ENCODE results near the gene PPP1R36.

The PPP1R36 gene

GRCh38 chr14:64510825-64511671 is 38.7 kb upstream of the PPP1R36 start:
- peaks cover 100% of the 10 kb centered on the region for H3K79me2 ChIP-seq (ENCODE audit: insufficient read depth, low read length)
- TF ChIP-seq CTCF (IDR thresholded peaks at IDR 0.05; ENCODE audit: insufficient read depth, low read length, poor library complexity, severe bottlenecking) (peak; percentile 93), EZH2phosphoT487 (conservative IDR thresholded peaks at IDR 0.05; ENCODE audit: low read length) (no peak)
- H3K27ac ChIP-seq (ENCODE audit: low read depth, low read length), result peak overlapping the region; percentile 99
- no peaks in the 10 kb centered on the region for H3K9me3 ChIP-seq (ENCODE audit: insufficient read depth, low read length)
- no peak overlapping the region for H2AFZ ChIP-seq (ENCODE audit: low read depth, low read length, severe bottlenecking)
- H3K4me2 ChIP-seq (ENCODE audit: low read depth, low read length, poor library complexity, severe bottlenecking), result peak overlapping the region; percentile 76
- H3K9ac ChIP-seq (ENCODE audit: low read length), result peak overlapping the region; percentile 37
- peaks cover 15% of the 10 kb centered on the region for H3K36me3 ChIP-seq (ENCODE audit: low read length)
- peaks cover 43% of the 10 kb centered on the region for H4K20me1 ChIP-seq (ENCODE audit: low read depth, low read length)
- peak overlapping the region; percentile 9 for H3K4me3 ChIP-seq (ENCODE audit: insufficient read depth, low read length, poor library complexity, severe bottlenecking)
- H3F3A ChIP-seq (ENCODE audit: insufficient read depth), result peaks cover 44% of the 10 kb centered on the region
- H3K9me2 ChIP-seq (replicated peaks; ENCODE audit: insufficient read depth, low read length), result no peaks in the 10 kb centered on the region
- no peaks in the 10 kb centered on the region for H3K27me3 ChIP-seq (ENCODE audit: low read length)

GRCh38 chr14:64513271-64513670 is 36.5 kb upstream of the PPP1R36 start:
- H3K27ac ChIP-seq (ENCODE audit: low read depth, low read length), result no peak overlapping the region
- TF ChIP-seq CTCF (IDR thresholded peaks at IDR 0.05; ENCODE audit: insufficient read depth, low read length, poor library complexity, severe bottlenecking) (no peak), EZH2phosphoT487 (conservative IDR thresholded peaks at IDR 0.05; ENCODE audit: low read length) (no peak)

GRCh38 chr14:64515053-64515452 is 34.7 kb upstream of the PPP1R36 start:
- H3K9ac ChIP-seq (ENCODE audit: low read length), result no peak overlapping the region
- H4K20me1 ChIP-seq (ENCODE audit: low read depth, low read length), result peaks cover 56% of the 10 kb centered on the region
- no peak overlapping the region for H3K4me2 ChIP-seq (ENCODE audit: low read depth, low read length, poor library complexity, severe bottlenecking)
- no peak overlapping the region for H3K27ac ChIP-seq (ENCODE audit: low read depth, low read length)
- peaks cover 20% of the 10 kb centered on the region for H3K36me3 ChIP-seq (ENCODE audit: low read length)
- H3F3A ChIP-seq (ENCODE audit: insufficient read depth), result peaks cover 17% of the 10 kb centered on the region
- no peak overlapping the region for H3K4me3 ChIP-seq (ENCODE audit: insufficient read depth, low read length, poor library complexity, severe bottlenecking)
- H2AFZ ChIP-seq (ENCODE audit: low read depth, low read length, severe bottlenecking), result no peak overlapping the region
- no peaks in the 10 kb centered on the region for H3K27me3 ChIP-seq (ENCODE audit: low read length)
- no peaks in the 10 kb centered on the region for H3K9me3 ChIP-seq (ENCODE audit: insufficient read depth, low read length)
- TF ChIP-seq CTCF (IDR thresholded peaks at IDR 0.05; ENCODE audit: insufficient read depth, low read length, poor library complexity, severe bottlenecking) (no peak), EZH2phosphoT487 (conservative IDR thresholded peaks at IDR 0.05; ENCODE audit: low read length) (no peak)
- H3K9me2 ChIP-seq (replicated peaks; ENCODE audit: insufficient read depth, low read length), result no peaks in the 10 kb centered on the region
- peaks cover 100% of the 10 kb centered on the region for H3K79me2 ChIP-seq (ENCODE audit: insufficient read depth, low read length)

More at GRCh38 chr14:64513271-64513670, 36.5 kb upstream of the PPP1R36 start:
- Histone ChIP-seq H3K9ac (ENCODE audit: low read length) (no peak overlapping the region), H2AFZ (ENCODE audit: low read depth, low read length, severe bottlenecking) (no peak overlapping the region), H3K4me2 (ENCODE audit: low read depth, low read length, poor library complexity, severe bottlenecking) (no peak overlapping the region), H3F3A (ENCODE audit: insufficient read depth) (peaks cover 28% of the 10 kb centered on the region), H3K36me3 (ENCODE audit: low read length) (peaks cover 20% of the 10 kb centered on the region), H3K9me2 (replicated peaks; ENCODE audit: insufficient read depth, low read length) (no peaks in the 10 kb centered on the region), H3K79me2 (ENCODE audit: insufficient read depth, low read length) (peaks cover 100% of the 10 kb centered on the region), H3K4me3 (ENCODE audit: insufficient read depth, low read length, poor library complexity, severe bottlenecking) (no peak overlapping the region), H4K20me1 (ENCODE audit: low read depth, low read length) (peaks cover 54% of the 10 kb centered on the region), H3K27me3 (ENCODE audit: low read length) (no peaks in the 10 kb centered on the region), H3K9me3 (ENCODE audit: insufficient read depth, low read length) (no peaks in the 10 kb centered on the region)
